ENCODE results near the gene PGAM4.

DNA sequence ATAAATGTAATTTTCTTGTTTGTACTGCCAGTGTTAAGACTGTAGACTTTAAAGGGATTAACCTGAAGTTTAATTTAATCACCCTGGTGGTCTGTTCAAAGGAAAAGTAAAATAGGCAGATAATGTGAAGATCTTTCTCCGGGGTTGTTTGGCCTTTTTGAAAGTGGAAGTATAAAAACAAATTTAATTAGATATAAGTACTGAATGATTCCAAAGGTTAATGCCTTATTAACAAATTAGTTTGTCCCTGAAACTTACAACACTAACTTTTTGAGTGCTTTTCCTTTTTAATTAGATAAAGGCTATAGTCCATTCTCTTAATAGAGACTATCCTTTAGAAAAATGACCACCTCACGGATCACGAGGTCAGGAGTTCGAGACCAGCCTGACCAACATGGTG lies 10.4 kb upstream of the PGAM4 start:
- TF ChIP-seq CTCF (conservative IDR thresholded peaks at IDR 0.05; ENCODE audit: low read length), result no peak
- no peak for TF ChIP-seq EZH2phosphoT487 (IDR thresholded peaks at IDR 0.05; ENCODE audit: borderline replicate concordance, low read depth, low read length)

All from OCI-LY7 (cell line).